GM19467 (cell line): ENCODE results near the gene DENND11.

Source experiments
- ATAC-seq: cut with Tn5 transposase; IDR thresholded peaks from one replicate; pipeline ENCODE4 v1.9.1; 2021; ENCODE audit warnings: mild to moderate bottlenecking, moderate library complexity; ENCODE audit not compliant: unreplicated experiment

The DENND11 gene

GRCh38 chr7:141686074-141686473 lies 15.9 kb downstream of the DENND11 start:
- ATAC-seq = no peak

- ATAC-seq = no peak
Observed at GRCh38 chr7:141685285-141686023, 16.5 kb downstream of the DENND11 start.

GRCh38 chr7:141679014-141679413 lies 23.0 kb downstream of the DENND11 start:
- ATAC-seq = no peak

- no peak for ATAC-seq
Observed at GRCh38 chr7:141676618-141677017, 25.3 kb downstream of the DENND11 start.

GRCh38 chr7:141675436-141676215 lies 26.3 kb downstream of the DENND11 start:
- no peak for ATAC-seq

GRCh38 chr7:141674702-141675101 lies 27.3 kb downstream of the DENND11 start:
- no peak for ATAC-seq

GRCh38 chr7:141674171-141674671 lies 27.7 kb downstream of the DENND11 start:
- no peak for ATAC-seq

- no peak for ATAC-seq
Observed at GRCh38 chr7:141673346-141673745, 28.6 kb downstream of the DENND11 start.

- no peak for ATAC-seq
Observed at GRCh38 chr7:141671705-141672496, 30.1 kb downstream of the DENND11 start.

- ATAC-seq = no peak
Observed at GRCh38 chr7:141668853-141669252, 33.1 kb downstream of the DENND11 start.

GRCh38 chr7:141666071-141666470 lies 35.9 kb downstream of the DENND11 start:
- ATAC-seq = no peak

- no peak for ATAC-seq
Observed at GRCh38 chr7:141665208-141666035, 36.5 kb downstream of the DENND11 start.

GRCh38 chr7:141664450-141664849 lies 37.5 kb downstream of the DENND11 start:
- ATAC-seq = no peak

GRCh38 chr7:141663081-141663849 lies 38.7 kb downstream of the DENND11 start:
- ATAC-seq = no peak

- no peak for ATAC-seq
Observed at GRCh38 chr7:141660259-141660658, 41.7 kb downstream of the DENND11 start.

- ATAC-seq = no peak
Observed at GRCh38 chr7:141659501-141659900, 42.5 kb downstream of the DENND11 start.

- peak; percentile 65 for ATAC-seq
Observed at GRCh38 chr7:141654551-141654950, 47.4 kb downstream of the DENND11 start.

- ATAC-seq = no peak
Observed at GRCh38 chr7:141652691-141653090, 49.3 kb downstream of the DENND11 start.
